OCI-LY1 (cell line): ENCODE data around the gene CDKAL1.

ENCODE experiments used
- H2AFZ ChIP-seq: fragments of 200-600 bp; sonication (generic), shearing (Covaris generic); 2 replicates; pipeline ENCODE4 v1.6.0; 2014; ENCODE audit warnings: antibody characterized with exemption, mild to moderate bottlenecking, low read length
- H3F3A ChIP-seq: fragments of 200-600 bp; sonication (generic), shearing (Covaris generic); 2 replicates; pipeline ENCODE4 v1.6.0; 2014; ENCODE audit warnings: mild to moderate bottlenecking, antibody characterized with exemption, low read length, moderate library complexity; ENCODE audit not compliant: insufficient read depth
- H3K27ac ChIP-seq: fragments of 200-600 bp; sonication (generic); 2 replicates; pipeline ENCODE4 v1.5.1; 2014; ENCODE audit warnings: low read length, mixed run types, mild to moderate bottlenecking, low read depth; ENCODE audit not compliant: poor library complexity, severe bottlenecking
- H3K27me3 ChIP-seq: fragments of 200-600 bp; sonication (generic); 2 replicates; pipeline ENCODE4 v1.6.0; 2014; ENCODE audit warnings: antibody characterized with exemption, mild to moderate bottlenecking, low read length, moderate library complexity; ENCODE audit not compliant: insufficient read depth
- H3K36me3 ChIP-seq: fragments of 200-600 bp; sonication (generic); 2 replicates; pipeline ENCODE4 v1.6.1; 2014; ENCODE audit warnings: mild to moderate bottlenecking, antibody characterized with exemption, low read length, moderate library complexity, mixed read lengths; ENCODE audit not compliant: insufficient read depth
- H3K4me1 ChIP-seq: fragments of 200-600 bp; sonication (generic); 2 replicates; pipeline ENCODE4 v1.5.1; 2014; ENCODE audit warnings: mild to moderate bottlenecking, low read length, moderate library complexity; ENCODE audit not compliant: insufficient read depth, severe bottlenecking
- H3K4me2 ChIP-seq: fragments of 200-600 bp; sonication (generic), shearing (Covaris generic); 2 replicates; pipeline ENCODE4 v1.6.1; 2014; ENCODE audit warnings: low read length
- H3K4me3 ChIP-seq: fragments of 200-600 bp; sonication (generic); 2 replicates; pipeline ENCODE4 v1.5.1; 2014; ENCODE audit warnings: low read length, low read depth, mild to moderate bottlenecking, mixed read lengths; ENCODE audit not compliant: poor library complexity, severe bottlenecking
- H3K79me2 ChIP-seq: fragments of 200-600 bp; shearing (Covaris generic); 2 replicates; pipeline ENCODE4 v1.6.1; 2016; ENCODE audit warnings: mixed run types, low read length, mixed read lengths; ENCODE audit not compliant: insufficient read depth
- H3K9ac ChIP-seq: fragments of 200-600 bp; sonication (generic), shearing (Covaris generic); 2 replicates; pipeline ENCODE4 v1.6.1; 2014; ENCODE audit warnings: mild to moderate bottlenecking, low read length, mixed read lengths
- H3K9me2 ChIP-seq: fragments of 200-600 bp; sonication (generic), shearing (Covaris generic); 2 replicates; pipeline ENCODE4 v1.6.1; 2014; ENCODE audit warnings: low read depth, mild to moderate bottlenecking, low read length, mixed read lengths
- H3K9me3 ChIP-seq: fragments of 200-600 bp; shearing (Covaris generic); 2 replicates; pipeline ENCODE4 v1.6.1; 2014; ENCODE audit warnings: low read length, mixed read lengths
- H4K20me1 ChIP-seq: fragments of 200-600 bp; sonication (generic), shearing (Covaris generic); 2 replicates; pipeline ENCODE4 v1.6.0; 2016; ENCODE audit warnings: mild to moderate bottlenecking, low read length; ENCODE audit not compliant: insufficient read depth
- EZH2 ChIP-seq: fragments of 200-600 bp; sonication (generic), shearing (Covaris generic); IDR thresholded peaks from 2 replicates; pipeline ENCODE4 v1.8.0; 2017; ENCODE audit warnings: borderline replicate concordance, mixed run types, mild to moderate bottlenecking, antibody characterized with exemption, low read length, moderate library complexity, mixed read lengths
- TF ChIP-seq, protein P1 (sequence below): fragments of 200-600 bp; sonication (generic), shearing (Covaris generic); IDR thresholded peaks from 2 replicates; pipeline ENCODE4 v1.5.1; 2017; ENCODE audit warnings: mild to moderate bottlenecking, antibody characterized with exemption, low read length, moderate library complexity, mixed read lengths

Gene CDKAL1

DNA sequence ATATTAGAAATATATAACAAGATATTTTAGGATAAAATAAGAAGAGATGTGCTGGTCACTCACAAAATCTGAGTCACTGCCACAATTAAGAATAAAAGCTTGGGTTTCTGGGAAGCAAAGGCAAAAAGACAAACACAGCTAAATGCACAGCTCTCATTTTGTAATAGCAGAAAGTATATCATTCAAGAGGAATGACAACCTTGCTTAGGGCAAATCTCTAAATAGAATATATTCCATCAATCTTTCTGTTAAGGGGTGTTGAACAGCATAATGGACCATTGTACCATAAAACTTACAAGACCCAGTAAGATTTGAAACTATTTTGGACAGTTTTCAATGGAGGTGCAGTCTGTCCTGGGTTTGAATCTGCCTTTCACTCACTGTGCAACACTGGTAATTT, 594.3 kb downstream of the CDKAL1 start:
- Histone ChIP-seq H2AFZ (no peak overlapping the region), H3K4me3 (no peak overlapping the region), H3K4me2 (no peak overlapping the region), H4K20me1 (no peaks in the 10 kb centered on the region), H3K36me3 (no peaks in the 10 kb centered on the region), H3K9ac (no peak overlapping the region), H3K27ac (no peak overlapping the region), H3K4me1 (peaks cover 4% of the 10 kb centered on the region), H3K9me2 (no peaks in the 10 kb centered on the region), H3K9me3 (no peaks in the 10 kb centered on the region), H3K79me2 (no peaks in the 10 kb centered on the region), H3F3A (no peaks in the 10 kb centered on the region), H3K27me3 (no peaks in the 10 kb centered on the region)
- no peak for TF ChIP-seq EZH2
- TF ChIP-seq, protein P1, sequence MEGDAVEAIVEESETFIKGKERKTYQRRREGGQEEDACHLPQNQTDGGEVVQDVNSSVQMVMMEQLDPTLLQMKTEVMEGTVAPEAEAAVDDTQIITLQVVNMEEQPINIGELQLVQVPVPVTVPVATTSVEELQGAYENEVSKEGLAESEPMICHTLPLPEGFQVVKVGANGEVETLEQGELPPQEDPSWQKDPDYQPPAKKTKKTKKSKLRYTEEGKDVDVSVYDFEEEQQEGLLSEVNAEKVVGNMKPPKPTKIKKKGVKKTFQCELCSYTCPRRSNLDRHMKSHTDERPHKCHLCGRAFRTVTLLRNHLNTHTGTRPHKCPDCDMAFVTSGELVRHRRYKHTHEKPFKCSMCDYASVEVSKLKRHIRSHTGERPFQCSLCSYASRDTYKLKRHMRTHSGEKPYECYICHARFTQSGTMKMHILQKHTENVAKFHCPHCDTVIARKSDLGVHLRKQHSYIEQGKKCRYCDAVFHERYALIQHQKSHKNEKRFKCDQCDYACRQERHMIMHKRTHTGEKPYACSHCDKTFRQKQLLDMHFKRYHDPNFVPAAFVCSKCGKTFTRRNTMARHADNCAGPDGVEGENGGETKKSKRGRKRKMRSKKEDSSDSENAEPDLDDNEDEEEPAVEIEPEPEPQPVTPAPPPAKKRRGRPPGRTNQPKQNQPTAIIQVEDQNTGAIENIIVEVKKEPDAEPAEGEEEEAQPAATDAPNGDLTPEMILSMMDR, result no peak

DNA sequence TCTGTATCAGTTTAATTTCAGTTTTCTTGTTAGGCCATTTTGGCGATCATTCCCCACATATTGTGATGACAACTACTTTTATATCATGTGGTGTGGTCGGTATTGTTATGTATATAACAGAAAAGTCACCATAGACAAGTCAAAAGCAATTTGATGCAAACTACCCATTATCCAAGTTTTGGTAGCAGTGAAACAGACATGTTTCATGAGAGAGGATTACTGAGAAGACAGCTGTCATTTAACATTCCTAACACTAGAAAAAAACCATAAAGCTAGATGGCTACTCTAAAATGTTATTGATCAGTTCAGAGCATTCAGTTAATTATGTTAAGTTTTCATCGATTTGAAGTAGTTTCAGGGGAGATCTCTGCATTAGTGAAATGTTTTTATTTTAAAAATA, 597.1 kb downstream of the CDKAL1 start:
- H3K4me1 ChIP-seq, result peaks cover 4% of the 10 kb centered on the region
- H3K27me3 ChIP-seq, result no peaks in the 10 kb centered on the region
- no peaks in the 10 kb centered on the region for H4K20me1 ChIP-seq
- H3K9me2 ChIP-seq, result no peaks in the 10 kb centered on the region
- no peaks in the 10 kb centered on the region for H3F3A ChIP-seq
- TF ChIP-seq, protein P1, result no peak
- H3K9ac ChIP-seq, result no peak overlapping the region
- no peaks in the 10 kb centered on the region for H3K9me3 ChIP-seq
- no peak overlapping the region for H3K4me2 ChIP-seq
- no peak overlapping the region for H3K4me3 ChIP-seq
- no peak overlapping the region for H3K27ac ChIP-seq
- H3K79me2 ChIP-seq, result no peaks in the 10 kb centered on the region
- no peak overlapping the region for H2AFZ ChIP-seq
- no peaks in the 10 kb centered on the region for H3K36me3 ChIP-seq

DNA sequence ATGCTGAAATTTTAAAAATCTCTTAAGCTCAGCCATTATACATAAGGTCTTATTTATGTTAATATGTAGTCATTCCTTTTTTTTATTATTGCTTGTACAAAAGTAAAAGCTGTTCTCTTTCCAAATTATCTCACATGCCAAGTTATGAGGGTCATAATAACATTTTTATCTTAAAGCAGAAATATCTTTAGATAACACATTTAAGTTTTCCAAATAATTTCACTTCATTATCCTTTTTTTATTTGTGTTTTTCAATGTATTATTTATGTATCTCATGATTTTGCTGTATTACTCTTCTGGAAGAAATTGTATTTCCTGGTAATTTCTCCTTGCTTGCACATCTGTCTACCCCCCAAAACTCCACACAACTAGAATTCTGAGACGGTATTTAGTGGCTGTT, 598.2 kb downstream of the CDKAL1 start:
- Histone ChIP-seq H2AFZ (no peak overlapping the region), H3K27me3 (no peaks in the 10 kb centered on the region), H4K20me1 (no peaks in the 10 kb centered on the region), H3F3A (no peaks in the 10 kb centered on the region), H3K4me3 (no peak overlapping the region), H3K9me3 (no peaks in the 10 kb centered on the region), H3K9ac (no peak overlapping the region), H3K4me2 (no peak overlapping the region), H3K9me2 (no peaks in the 10 kb centered on the region), H3K4me1 (peaks cover 4% of the 10 kb centered on the region), H3K79me2 (no peaks in the 10 kb centered on the region), H3K36me3 (no peaks in the 10 kb centered on the region), H3K27ac (no peak overlapping the region)
- no peak for TF ChIP-seq EZH2
- TF ChIP-seq, protein P1, result no peak
